Astrocyte (in vitro differentiated cells and primary cell): ENCODE data around the gene FABP7. TPM values are rescaled to one million over a fixed set of nuclear protein-coding genes. Genes with fewer than 3 reads are reported as not detected.

Experiments used
- DNase-seq: peaks from one replicate; pipeline ENCODE4 v3.0.0-alpha.2; 2010; ENCODE audit warnings: low read depth
- FAIRE-seq: peaks from 2 replicates; lab custom pipeline; 2011; peaks lifted over from hg19 to GRCh38; lab: Jason Lieb, UNC
- H2AFZ ChIP-seq: 2 replicates; pipeline ENCODE4 v1.6.0; 2012; ENCODE audit warnings: low read depth, low read length, inconsistent platforms
- H3K27ac ChIP-seq: 2 replicates; pipeline ENCODE4 v1.5.1; 2011; ENCODE audit warnings: low read depth, low read length, inconsistent platforms
- H3K27me3 ChIP-seq: 2 replicates; pipeline ENCODE4 v1.6.0; 2011; ENCODE audit warnings: low read length, inconsistent platforms; ENCODE audit not compliant: insufficient read depth
- H3K36me3 ChIP-seq: 2 replicates; pipeline ENCODE4 v1.5.1; 2011; ENCODE audit warnings: low read length, inconsistent platforms; ENCODE audit not compliant: insufficient read depth
- H3K4me1 ChIP-seq: 2 replicates; pipeline ENCODE4 v1.5.1; 2011; ENCODE audit warnings: low read length, inconsistent platforms; ENCODE audit not compliant: insufficient read depth
- H3K4me2 ChIP-seq: 2 replicates; pipeline ENCODE4 v1.6.0; 2012; ENCODE audit warnings: low read length, inconsistent platforms
- H3K4me3 ChIP-seq: 2 replicates; pipeline ENCODE4 v1.5.1; 2011; ENCODE audit warnings: low read depth, mild to moderate bottlenecking, low read length, inconsistent platforms; ENCODE audit not compliant: insufficient read depth
- H3K79me2 ChIP-seq: 2 replicates; pipeline ENCODE4 v1.6.0; 2012; ENCODE audit warnings: mild to moderate bottlenecking, low read length, inconsistent platforms; ENCODE audit not compliant: insufficient read depth
- H3K9ac ChIP-seq: 2 replicates; pipeline ENCODE4 v1.6.0; 2012; ENCODE audit warnings: mild to moderate bottlenecking, low read length, inconsistent platforms
- H3K9me3 ChIP-seq: 2 replicates; pipeline ENCODE4 v1.5.1; 2012; ENCODE audit warnings: low read depth, mild to moderate bottlenecking, low read length, inconsistent platforms; ENCODE audit not compliant: insufficient read depth
- H4K20me1 ChIP-seq: 2 replicates; pipeline ENCODE4 v1.6.0; 2012; ENCODE audit warnings: low read length, inconsistent platforms; ENCODE audit not compliant: insufficient read depth
- H3K27ac Mint-ChIP-seq: one replicate; pipeline ENCODE4 v1.8.0; 2021; ENCODE audit warnings: mild to moderate bottlenecking, mixed read lengths; ENCODE audit not compliant: unreplicated experiment
- H3K27me3 Mint-ChIP-seq: one replicate; pipeline ENCODE4 v1.8.0; 2021; ENCODE audit warnings: low read depth, mixed read lengths; ENCODE audit not compliant: unreplicated experiment
- H3K36me3 Mint-ChIP-seq: one replicate; pipeline ENCODE4 v1.8.0; 2021; ENCODE audit warnings: low read depth, mixed read lengths; ENCODE audit not compliant: unreplicated experiment
- H3K4me1 Mint-ChIP-seq: one replicate; pipeline ENCODE4 v1.8.0; 2021; ENCODE audit warnings: low read depth, mixed read lengths; ENCODE audit not compliant: unreplicated experiment
- H3K4me3 Mint-ChIP-seq: one replicate; pipeline ENCODE4 v1.8.0; 2021; ENCODE audit warnings: mild to moderate bottlenecking, moderate library complexity, mixed read lengths; ENCODE audit not compliant: unreplicated experiment
- H3K9me3 Mint-ChIP-seq: one replicate; pipeline ENCODE4 v1.8.0; 2021; ENCODE audit warnings: mild to moderate bottlenecking, mixed read lengths; ENCODE audit not compliant: unreplicated experiment
- EZH2 ChIP-seq: IDR thresholded peaks from 2 replicates; pipeline ENCODE4 v1.6.1; 2012; ENCODE audit warnings: mild to moderate bottlenecking, low read length, inconsistent platforms; ENCODE audit not compliant: insufficient read depth
- total RNA-seq: library from RNA; stranded (reverse); gene quantifications from 2 replicates; pipeline ENCODE4 v1.2.1, GENCODE V29; 2021
- TF ChIP-seq, protein P1 (sequence below): IDR thresholded peaks from 2 replicates; pipeline ENCODE4 v1.5.1; 2011; ENCODE audit warnings: low read depth, mild to moderate bottlenecking, inconsistent platforms, low read length, moderate library complexity; ENCODE audit not compliant: insufficient read depth

Gene FABP7
- total RNA-seq, 1 donor from 2014 or later, result 1.1 TPM

DNA sequence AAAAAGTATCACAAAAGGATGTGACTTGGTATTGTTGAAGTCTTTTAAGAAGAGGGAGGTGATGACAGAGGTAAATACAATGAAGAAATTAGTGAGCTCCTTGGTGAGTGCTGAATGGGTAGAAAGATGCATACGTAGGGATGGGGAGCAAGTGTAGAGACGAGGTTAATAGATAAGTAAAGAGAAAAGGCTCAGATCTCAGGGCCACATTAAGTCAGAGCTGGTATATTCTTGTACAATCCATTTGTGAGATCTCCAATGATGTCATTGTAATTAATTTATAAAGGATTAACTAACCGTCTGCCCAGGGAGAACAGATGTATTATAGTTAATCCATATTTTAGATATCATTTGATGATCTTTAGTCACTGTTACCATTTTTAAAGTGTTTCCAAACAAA is 52.9 kb downstream of the FABP7 start:
- TF ChIP-seq, protein P1, sequence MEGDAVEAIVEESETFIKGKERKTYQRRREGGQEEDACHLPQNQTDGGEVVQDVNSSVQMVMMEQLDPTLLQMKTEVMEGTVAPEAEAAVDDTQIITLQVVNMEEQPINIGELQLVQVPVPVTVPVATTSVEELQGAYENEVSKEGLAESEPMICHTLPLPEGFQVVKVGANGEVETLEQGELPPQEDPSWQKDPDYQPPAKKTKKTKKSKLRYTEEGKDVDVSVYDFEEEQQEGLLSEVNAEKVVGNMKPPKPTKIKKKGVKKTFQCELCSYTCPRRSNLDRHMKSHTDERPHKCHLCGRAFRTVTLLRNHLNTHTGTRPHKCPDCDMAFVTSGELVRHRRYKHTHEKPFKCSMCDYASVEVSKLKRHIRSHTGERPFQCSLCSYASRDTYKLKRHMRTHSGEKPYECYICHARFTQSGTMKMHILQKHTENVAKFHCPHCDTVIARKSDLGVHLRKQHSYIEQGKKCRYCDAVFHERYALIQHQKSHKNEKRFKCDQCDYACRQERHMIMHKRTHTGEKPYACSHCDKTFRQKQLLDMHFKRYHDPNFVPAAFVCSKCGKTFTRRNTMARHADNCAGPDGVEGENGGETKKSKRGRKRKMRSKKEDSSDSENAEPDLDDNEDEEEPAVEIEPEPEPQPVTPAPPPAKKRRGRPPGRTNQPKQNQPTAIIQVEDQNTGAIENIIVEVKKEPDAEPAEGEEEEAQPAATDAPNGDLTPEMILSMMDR, result no peak
- no peak for TF ChIP-seq EZH2
- Histone ChIP-seq H3K79me2 (no peaks in the 10 kb centered on the region), H3K9ac (no peak overlapping the region), H4K20me1 (no peaks in the 10 kb centered on the region), H3K9me3 (no peaks in the 10 kb centered on the region), H3K36me3 (no peaks in the 10 kb centered on the region), H3K27me3 (no peaks in the 10 kb centered on the region), H3K27ac (no peak overlapping the region), H3K4me1 (no peaks in the 10 kb centered on the region), H2AFZ (no peak overlapping the region), H3K4me2 (no peak overlapping the region), H3K4me3 (no peak overlapping the region)
- no peak overlapping the region for H3K4me3 Mint-ChIP-seq
- no peaks in the 10 kb centered on the region for H3K36me3 Mint-ChIP-seq
- DNase-seq, result no peak
- no peaks in the 10 kb centered on the region for H3K9me3 Mint-ChIP-seq
- no peak for FAIRE-seq
- no peaks in the 10 kb centered on the region for H3K27me3 Mint-ChIP-seq
- no peaks in the 10 kb centered on the region for H3K4me1 Mint-ChIP-seq
- H3K27ac Mint-ChIP-seq, result no peak overlapping the region

DNA sequence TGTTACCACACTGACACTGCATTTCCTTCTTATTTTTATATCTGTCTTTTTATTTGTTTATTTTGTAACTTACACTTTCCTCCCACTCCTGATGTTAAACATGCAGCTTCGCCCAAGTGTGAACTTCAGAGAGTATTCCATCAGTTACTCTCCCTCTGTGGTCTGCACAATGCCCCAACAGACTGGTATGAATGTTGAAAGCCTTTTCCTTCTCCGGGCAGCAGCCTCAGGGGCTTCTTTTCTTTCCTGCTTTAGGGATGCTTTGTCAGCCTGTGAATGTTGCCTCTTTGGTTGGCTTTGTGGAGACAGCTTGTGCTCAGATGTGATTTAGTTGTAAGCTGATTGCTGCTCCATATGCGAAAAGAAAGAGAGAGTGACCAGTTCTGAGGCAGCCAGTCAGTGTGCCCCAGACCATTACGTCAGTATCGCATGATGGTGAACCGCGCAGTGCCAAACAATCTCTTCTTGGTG is 53.5 kb downstream of the FABP7 start:
- H3K4me1 Mint-ChIP-seq, result no peaks in the 10 kb centered on the region
- H3K27ac ChIP-seq, result no peak overlapping the region
- H3K36me3 ChIP-seq, result no peaks in the 10 kb centered on the region
- no peak for FAIRE-seq
- peak overlapping the region; percentile 73 for H2AFZ ChIP-seq
- H3K9me3 ChIP-seq, result no peaks in the 10 kb centered on the region
- no peaks in the 10 kb centered on the region for H3K4me1 ChIP-seq
- no peaks in the 10 kb centered on the region for H3K79me2 ChIP-seq
- H3K9me3 Mint-ChIP-seq, result no peaks in the 10 kb centered on the region
- H3K27ac Mint-ChIP-seq, result no peak overlapping the region
- peak overlapping the region; percentile 72 for H3K4me2 ChIP-seq
- TF ChIP-seq, protein P1, result no peak
- no peak for TF ChIP-seq EZH2
- no peak overlapping the region for H3K9ac ChIP-seq
- peak overlapping the region; percentile 41 for H3K4me3 ChIP-seq
- H3K27me3 Mint-ChIP-seq, result no peaks in the 10 kb centered on the region
- peak; percentile 45 for DNase-seq
- no peaks in the 10 kb centered on the region for H3K36me3 Mint-ChIP-seq
- no peaks in the 10 kb centered on the region for H4K20me1 ChIP-seq
- no peaks in the 10 kb centered on the region for H3K27me3 ChIP-seq
- no peak overlapping the region for H3K4me3 Mint-ChIP-seq

Other genes with a start within 250 kb of the FABP7 start
- gene PKIB, start 169.3 kb upstream of the FABP7 start, total RNA-seq, result 64.1 and 74.6 TPM in 2 replicates
- 6.9 and 7.3 TPM in 2 replicates for gene SMPDL3A, start 9.5 kb downstream of the FABP7 start, total RNA-seq
- not detected in 2 replicates for gene CLVS2, start 216.5 kb downstream of the FABP7 start, total RNA-seq